Lung (tissue), 12 donors: Measurements from ENCODE around the gene CCN6. TPM values are rescaled to one million over a fixed set of nuclear protein-coding genes. Genes with fewer than 3 reads are reported as not detected.

ENCODE experiments used
- ATAC-seq: fragments of 200-7000 bp; cut with Tn5 transposase; one replicate; pipeline ENCODE4 v1.9.1; 2020; ENCODE audit warnings: moderate number of reproducible peaks; ENCODE audit not compliant: insufficient read depth, low FRiP score
- DNase-seq, 3 donors: peaks; one replicate each; pipeline ENCODE4 v3.0.0-alpha.2; 2013 to 2017
- H3K27ac ChIP-seq, 2 donors: one replicate each; pipeline ENCODE4 v1.5.1; 2013; ENCODE audit warnings: mild to moderate bottlenecking in 2 of 2, moderate library complexity in 2 of 2, control low read depth in 1 of 2, inconsistent platforms in 1 of 2, low read depth in 1 of 2, low read length in 1 of 2
- H3K27me3 ChIP-seq, 3 donors: one replicate each; pipeline ENCODE4 v1.5.1; 2013; ENCODE audit warnings: low read length in 2 of 3; ENCODE audit not compliant: control insufficient read depth in 3 of 3, insufficient read depth in 3 of 3
- H3K36me3 ChIP-seq, 4 donors: one replicate each; pipeline ENCODE4 v1.5.1; 2013; ENCODE audit warnings: low read length in 4 of 4, mild to moderate bottlenecking in 1 of 4, moderate library complexity in 1 of 4; ENCODE audit not compliant: control insufficient read depth in 4 of 4, insufficient read depth in 4 of 4
- H3K4me1 ChIP-seq, 5 donors: one replicate each; pipeline ENCODE4 v1.5.1; 2013; ENCODE audit warnings: low read length in 5 of 5, mild to moderate bottlenecking in 2 of 5, moderate library complexity in 1 of 5; ENCODE audit not compliant: control insufficient read depth in 5 of 5, insufficient read depth in 5 of 5
- H3K4me3 ChIP-seq: one replicate; pipeline ENCODE4 v1.5.1; 2013; ENCODE audit warnings: mild to moderate bottlenecking, control low read depth, moderate library complexity
- H3K9ac ChIP-seq, 2 donors: one replicate each; pipeline ENCODE4 v1.5.1; 2013; ENCODE audit warnings: low read length in 2 of 2, control low read depth in 1 of 2; ENCODE audit not compliant: insufficient read depth in 1 of 2
- H3K9me3 ChIP-seq, 4 donors: one replicate each; pipeline ENCODE4 v1.5.1; 2013; ENCODE audit warnings: low read length in 3 of 4, mild to moderate bottlenecking in 1 of 4, moderate library complexity in 1 of 4; ENCODE audit not compliant: control insufficient read depth in 4 of 4, insufficient read depth in 3 of 4
- CTCF ChIP-seq: IDR thresholded peaks from 2 replicates; pipeline ENCODE4 v1.5.1; 2012; ENCODE audit warnings: mild to moderate bottlenecking; ENCODE audit errors: control extremely low read depth, extremely low read depth
- WGBS, 2 donors: extraction: QIAGEN DNeasy Blood & Tissue Kit; methylation state at CpG; one replicate each; pipeline ENCODE4 v1.1.7; 2013; 5-methylcytosine and 5-hydroxymethylcytosine counted together
- polyA plus RNA-seq, 2 donors: library from polyadenylated mRNA; stranded (reverse); fragments of 200-250 nt; gene quantifications; one replicate each; pipeline ENCODE4 v1.2.1, GENCODE V29; 2013
- total RNA-seq, 2 donors: library from RNA; depleted of rRNA in 1 of 2; stranded (reverse); fragments of >200 nt in 1 of 2; gene quantifications; one replicate each; pipeline ENCODE4 v1.2.1, GENCODE V29; 2014 to 2021
- donor health status: control.
- donor health status: control.
- donor health status: Bipolar disorder and iron deficiency.
- donor health status: healthy.
- donor health status: DM: yes; HTN: yes; CAD: no.

Gene CCN6
- total and polyA plus RNA-seq, 4 donors: not detected

GRCh38 chr6:112085286-112086065, 31.6 kb downstream of the CCN6 start:
- Histone ChIP-seq H3K36me3 (peaks cover 3 to 14% (median 5%) of the 10 kb centered on the region in 4 donors), H3K27me3 (no peaks in the 10 kb centered on the region), H3K27ac (no peak overlapping the region), H3K9me3 (no peaks in the 10 kb centered on the region), H3K4me1 (peaks cover 0 to 11% (median 7%) of the 10 kb centered on the region in 5 donors), H3K9ac (no peak overlapping the region), H3K4me3 (no peak overlapping the region)
- ATAC-seq: no peak
- TF ChIP-seq CTCF: no peak
- DNase-seq: peak in 1 of 3 donors; percentile 15
- WGBS, 2 donors: 82 to 86% methylated on average over 8 of the region's 8 CpGs

GRCh38 chr6:112086744-112087135, 32.8 kb downstream of the CCN6 start:
- peak overlapping the region; percentile 86 to 90 for H3K9ac ChIP-seq
- peak overlapping the region; percentile 82 to 92 for H3K27ac ChIP-seq
- WGBS, 2 donors: 0% methylated on average over 8 of the region's 8 CpGs
- peaks cover 0 to 11% (median 7%) of the 10 kb centered on the region in 5 donors for H3K4me1 ChIP-seq
- ATAC-seq: no peak
- TF ChIP-seq CTCF: no peak
- no peaks in the 10 kb centered on the region for H3K27me3 ChIP-seq
- H3K9me3 ChIP-seq: no peaks in the 10 kb centered on the region
- peak in 2 of 3 donors; percentile 61 to 72 for DNase-seq
- peaks cover 1 to 11% (median 5%) of the 10 kb centered on the region in 4 donors for H3K36me3 ChIP-seq
- peak overlapping the region; percentile 50 for H3K4me3 ChIP-seq

GRCh38 chr6:112087136-112087911, 33.4 kb downstream of the CCN6 start, which contains the start of the genes FAM229B and TUBE1:
Gene FAM229B, plus strand, starts transcription at chr6:112087591. Its CDS starts 11,693 bp downstream, at chr6:112099284.
Gene TUBE1, minus strand, starts transcription at chr6:112087482. Its CDS starts 48 bp downstream, at chr6:112087434.
- peak within 1 kb of the TSS; percentile 82 to 92 for H3K27ac ChIP-seq
- DNase-seq (peak; percentile 96 to 98 (median 98)), ATAC-seq (peak; percentile 98)
- no peak for TF ChIP-seq CTCF
- peak within 1 kb of the TSS; percentile 90 to 94 for H3K9ac ChIP-seq
- peaks cover 0 to 11% (median 7%) of the 10 kb centered on the region in 5 donors for H3K4me1 ChIP-seq
- peaks cover 1 to 11% (median 5%) of the 10 kb centered on the region in 4 donors for H3K36me3 ChIP-seq
- no peaks in the 10 kb centered on the region for H3K9me3 ChIP-seq
- H3K4me3 ChIP-seq: peak within 1 kb of the TSS; percentile 52
- H3K27me3 ChIP-seq: no peaks in the 10 kb centered on the region
- WGBS, 2 donors: 0 to 1% methylated on average over 60 of the region's 60 CpGs
